NCI-H187 (cell line): ENCODE data around the gene GUCY1B1.

Experiments
- DNase-seq, 2 experiments: peaks; one replicate each; lab custom pipeline; 2025; lab: John Stamatoyannopoulos, UW

GUCY1B1 gene

GRCh38 chr4:155758481-155759371, at the start of gene GUCY1B1:
GUCY1B1 (plus strand) TSS chr4:155759021; CDS start chr4:155759141, 120 bp downstream.
- DNase-seq, result no peak

DNA sequence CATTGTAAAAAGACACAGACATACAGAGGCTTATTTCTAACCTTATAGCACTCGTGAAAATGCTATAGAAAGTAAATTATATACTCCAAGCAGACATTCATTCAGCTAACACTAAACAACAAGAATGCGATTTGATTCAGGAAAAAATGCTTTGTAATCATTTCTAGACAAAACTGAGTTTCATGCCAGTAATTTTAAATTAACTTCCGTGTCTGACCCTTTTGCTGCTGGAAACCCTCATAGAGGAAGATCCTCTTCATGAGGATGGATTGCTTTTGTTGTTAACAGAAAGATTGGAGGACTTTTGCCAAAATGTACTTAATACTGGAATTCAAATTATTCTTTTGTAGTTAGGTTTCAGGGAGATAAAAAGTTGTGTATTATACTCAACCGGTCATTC, 48.9 kb upstream of the GUCY1B1 start:
- DNase-seq, result no peak

- DNase-seq, result no peak
Measured at GRCh38 chr4:155711556-155711955, 47.3 kb upstream of the GUCY1B1 start.

GRCh38 chr4:155712846-155713245, 46.0 kb upstream of the GUCY1B1 start:
- DNase-seq, result no peak

DNA sequence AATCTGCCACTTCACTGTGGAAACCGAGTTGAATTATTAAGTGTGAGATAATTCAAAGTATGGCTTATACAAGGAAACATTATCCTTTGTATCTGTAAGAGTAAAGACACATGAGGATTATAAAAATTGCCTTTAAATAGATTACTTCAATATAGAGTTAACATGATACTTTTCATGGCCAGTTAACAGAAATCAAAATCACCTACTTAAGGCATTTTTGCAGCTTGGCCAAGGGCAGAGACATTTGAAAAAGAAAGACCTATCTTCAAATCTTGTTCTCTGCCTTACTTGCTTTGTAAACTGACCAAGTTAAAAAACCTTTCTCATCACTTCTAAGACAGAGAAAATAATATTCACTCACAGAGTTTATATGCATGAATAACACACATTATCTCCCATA, 44.9 kb upstream of the GUCY1B1 start:
- DNase-seq, result no peak

- DNase-seq, result no peak
Measured at GRCh38 chr4:155722336-155722735, 36.5 kb upstream of the GUCY1B1 start.

DNA sequence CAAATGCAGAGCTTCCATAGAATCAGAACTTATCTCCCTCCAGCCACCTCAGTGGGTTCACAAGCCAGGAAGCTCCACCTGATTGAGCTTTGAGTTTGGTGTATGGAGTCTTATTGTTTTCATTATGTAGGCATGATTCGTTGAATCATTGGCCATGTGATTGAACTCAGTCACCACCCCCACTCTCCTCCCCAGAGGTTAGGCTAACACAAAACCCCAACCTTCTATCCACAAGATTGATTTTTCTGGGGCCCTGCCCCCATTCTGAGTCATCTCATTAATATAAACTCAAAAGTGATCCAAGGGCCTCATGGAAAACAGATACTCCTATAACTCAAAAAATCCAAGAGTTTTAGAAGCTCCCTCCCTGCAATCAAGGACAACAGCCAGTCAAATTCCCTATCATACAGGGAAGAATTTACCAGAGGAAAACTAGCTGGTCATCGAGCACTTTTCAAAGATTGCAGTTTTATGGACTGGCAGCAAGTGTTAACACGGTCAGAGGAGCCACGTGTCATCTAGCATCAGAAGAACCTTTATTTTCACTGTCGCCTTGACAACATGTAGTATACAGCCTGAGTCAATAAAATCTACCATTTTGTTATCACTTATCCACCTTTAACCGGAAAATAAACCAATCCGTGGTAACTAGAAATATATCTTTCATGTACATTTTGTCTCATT, 35.9 kb upstream of the GUCY1B1 start:
- DNase-seq, result no peak

GRCh38 chr4:155724731-155725130, 34.1 kb upstream of the GUCY1B1 start:
- DNase-seq, result no peak

- no peak for DNase-seq
Measured at GRCh38 chr4:155734065-155734464, 24.8 kb upstream of the GUCY1B1 start.

GRCh38 chr4:155734951-155735350, 23.9 kb upstream of the GUCY1B1 start:
- DNase-seq, result no peak

- DNase-seq, result no peak
Measured at GRCh38 chr4:155735496-155735895, 23.3 kb upstream of the GUCY1B1 start.

DNA sequence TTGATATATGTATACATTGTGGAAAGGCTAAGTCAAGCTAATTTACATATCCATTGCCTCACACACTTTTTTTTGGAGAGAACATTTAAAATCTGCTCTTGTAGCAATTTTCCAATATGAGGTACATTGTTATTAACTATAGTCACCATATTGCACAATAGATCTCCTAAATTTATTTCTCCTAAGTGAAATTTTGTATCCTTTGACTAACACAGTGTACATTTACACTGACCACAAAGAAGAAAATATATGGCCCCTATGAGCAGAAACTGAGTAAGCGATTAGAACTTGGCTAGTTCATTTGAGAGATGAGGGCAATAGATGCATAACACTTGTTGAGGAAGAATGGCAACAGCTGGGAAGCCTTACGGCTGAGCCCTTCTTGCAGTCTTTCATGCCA, 20.3 kb upstream of the GUCY1B1 start:
- DNase-seq, result no peak

GRCh38 chr4:155741546-155741945, 17.3 kb upstream of the GUCY1B1 start:
- no peak for DNase-seq

DNA sequence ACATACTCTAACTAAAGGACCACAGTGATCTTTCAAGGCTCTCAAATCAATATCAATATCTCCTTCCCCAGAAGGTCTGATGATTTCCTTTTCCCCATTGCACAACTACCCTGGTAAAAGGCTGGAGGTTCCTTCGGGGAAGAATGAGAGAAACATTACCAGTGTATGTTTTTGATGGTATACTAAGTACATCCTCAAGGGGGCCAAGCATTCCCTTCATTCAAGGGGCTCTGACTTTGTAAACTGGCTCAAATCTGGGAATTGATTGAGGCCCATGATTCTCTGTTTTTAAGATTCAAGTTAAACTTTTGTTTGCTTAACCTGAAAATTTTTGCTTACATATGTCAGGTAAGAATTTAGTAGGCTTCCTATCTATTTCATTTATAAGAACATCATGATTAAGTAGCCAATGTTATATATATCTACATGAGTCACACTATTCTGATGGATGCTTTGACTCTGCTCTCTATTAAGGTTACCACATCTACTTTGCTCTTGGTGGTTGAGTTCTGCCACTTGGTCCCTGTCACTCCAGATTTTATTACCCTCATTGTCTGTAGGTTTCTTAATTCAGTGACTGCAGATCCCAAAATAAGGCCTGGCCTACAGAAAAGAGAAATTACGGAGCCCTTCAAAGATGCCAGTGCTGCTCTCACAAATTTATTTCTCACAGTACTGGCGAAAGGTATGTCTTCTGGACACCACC, 16.4 kb upstream of the GUCY1B1 start:
- no peak for DNase-seq

DNA sequence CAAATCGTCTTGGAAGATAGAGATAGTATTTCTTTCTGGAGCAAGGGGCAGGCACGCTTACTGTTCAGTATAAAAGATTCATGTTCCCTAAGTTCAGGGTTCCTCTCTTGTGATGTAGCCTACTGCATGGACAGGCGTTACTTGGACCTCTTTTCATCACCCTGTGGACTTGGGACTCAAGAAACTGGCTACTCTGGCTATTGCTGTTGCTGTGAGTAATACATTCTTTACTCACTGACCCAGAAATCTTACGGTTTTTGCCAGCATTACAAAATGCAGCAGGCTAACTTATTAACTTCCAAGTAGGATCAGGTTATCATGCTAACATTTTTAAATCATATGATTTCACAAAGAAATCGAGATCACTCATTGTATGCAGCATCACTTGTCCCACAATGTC, 12.8 kb upstream of the GUCY1B1 start:
- no peak for DNase-seq

GRCh38 chr4:155748039-155748438, 10.8 kb upstream of the GUCY1B1 start:
- no peak for DNase-seq

DNA sequence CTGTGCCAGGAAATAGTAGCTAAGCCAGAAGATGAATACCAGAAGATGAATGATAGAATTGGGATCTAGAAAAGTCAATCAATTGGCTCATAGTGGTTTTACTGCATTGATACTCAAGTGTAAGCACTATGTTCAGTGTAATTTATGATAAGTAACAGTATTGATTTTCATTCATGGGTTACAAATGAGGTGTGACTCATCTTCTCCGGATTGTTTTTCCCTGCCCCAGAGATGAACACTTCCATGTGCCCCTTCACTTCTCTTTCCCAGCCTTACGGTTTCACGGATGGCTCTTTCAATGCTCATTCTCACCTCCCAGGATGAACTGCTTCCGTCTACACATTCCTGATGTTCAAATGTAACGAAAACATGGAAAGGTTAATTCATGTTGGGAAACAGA, 9.8 kb upstream of the GUCY1B1 start:
- no peak for DNase-seq

- DNase-seq, result no peak
Measured at GRCh38 chr4:155751569-155751968, 7.3 kb upstream of the GUCY1B1 start.

GRCh38 chr4:155757745-155758265, 1.0 kb upstream of the GUCY1B1 start:
- no peak for DNase-seq

GRCh38 chr4:155759372-155760252, 791 bp downstream of the GUCY1B1 start:
- no peak for DNase-seq

GRCh38 chr4:155761047-155761446, 2.2 kb downstream of the GUCY1B1 start:
- no peak for DNase-seq
